ENCODE results near the gene ATP8A2.

DNA sequence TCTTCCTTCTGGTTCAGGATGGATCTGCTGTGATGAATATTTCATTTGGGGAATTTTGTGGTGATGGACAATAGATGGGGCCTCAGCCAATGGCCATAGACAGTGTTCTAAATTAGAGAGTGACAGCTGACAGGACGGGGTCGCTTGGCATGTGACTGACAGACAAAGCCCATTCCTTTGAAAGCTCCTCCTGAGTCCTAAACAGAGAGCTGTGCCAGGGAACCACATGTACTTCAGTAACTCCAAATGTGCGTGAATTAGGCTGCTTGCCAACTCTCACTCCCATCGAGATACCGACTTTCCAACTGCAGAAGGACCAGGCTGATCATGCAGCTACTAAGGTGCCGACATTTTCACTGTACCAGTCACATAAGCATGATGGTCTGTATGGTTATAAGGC, 492.3 kb downstream of the ATP8A2 start:
- no peak for TF ChIP-seq POLR2A (IDR thresholded peaks at IDR 0.05; ENCODE audit: low read length)
- no peak for TF ChIP-seq GATA1 (IDR thresholded peaks at IDR 0.05; ENCODE audit: low read depth, low read length)
